ENCODE data around the gene NDUFS4. TPM values are rescaled to one million over a fixed set of nuclear protein-coding genes. Genes with fewer than 3 reads are reported as not detected.

NDUFS4 gene
- total and polyA plus RNA-seq, 7 donors: 106 to 179 (median 136) TPM

- DNase-seq: no peak
- H3K27me3 ChIP-seq: no peaks in the 10 kb centered on the region
- no peak for TF ChIP-seq POLR2AphosphoS5 (IDR thresholded peaks at IDR 0.05)
- TF ChIP-seq EP300 (IDR thresholded peaks at IDR 0.05): no peak
- TF ChIP-seq POLR2A (IDR thresholded peaks at IDR 0.05): no peak
- no peak for TF ChIP-seq CTCF (IDR thresholded peaks at IDR 0.05)
- 94 to 95% methylated on average over 3 of the region's 3 CpGs for WGBS, 2 donors
- no peaks in the 10 kb centered on the region for H3K4me1 ChIP-seq
- no peaks in the 10 kb centered on the region for H3K36me3 ChIP-seq
- intact Hi-C loops (cut with DNase I): no loop called here
- no peaks in the 10 kb centered on the region for H3K9me3 ChIP-seq
- no peak overlapping the region for H3K4me3 ChIP-seq
- H3K27ac ChIP-seq: no peak overlapping the region
These were observed 111.0 kb downstream of the NDUFS4 start for GRCh38 chr5:53671447-53671846.

- Histone ChIP-seq H3K27me3 (no peaks in the 10 kb centered on the region), H3K9me3 (no peaks in the 10 kb centered on the region), H3K4me1 (no peaks in the 10 kb centered on the region), H3K4me3 (no peak overlapping the region), H3K27ac (no peak overlapping the region), H3K36me3 (no peaks in the 10 kb centered on the region)
- intact Hi-C loops (cut with DNase I): no loop called here
- no peak for DNase-seq
- 26 to 66% methylated on average over 1 of the region's 1 CpG for WGBS, 2 donors
- no peak for TF ChIP-seq POLR2A (IDR thresholded peaks at IDR 0.05)
These were observed 113.7 kb downstream of the NDUFS4 start for GRCh38 chr5:53674121-53674520.

GRCh38 chr5:53677632-53678031 is 117.2 kb downstream of the NDUFS4 start:
- H3K4me1 ChIP-seq: no peaks in the 10 kb centered on the region
- no peak overlapping the region for H3K27ac ChIP-seq
- H3K9me3 ChIP-seq: no peaks in the 10 kb centered on the region
- DNase-seq: no peak
- TF ChIP-seq POLR2AphosphoS5 (IDR thresholded peaks at IDR 0.05) (no peak), CTCF (IDR thresholded peaks at IDR 0.05) (no peak), EP300 (IDR thresholded peaks at IDR 0.05) (no peak), POLR2A (IDR thresholded peaks at IDR 0.05) (no peak)
- no peak overlapping the region for H3K4me3 ChIP-seq
- 91% methylated on average over 3 of the region's 3 CpGs for WGBS, 2 donors
- H3K27me3 ChIP-seq: no peaks in the 10 kb centered on the region
- H3K36me3 ChIP-seq: no peaks in the 10 kb centered on the region
- intact Hi-C loops (cut with DNase I): no loop called here

GRCh38 chr5:53678981-53679660 is 118.7 kb downstream of the NDUFS4 start:
- DNase-seq: no peak
- TF ChIP-seq POLR2AphosphoS5 (IDR thresholded peaks at IDR 0.05): no peak
- no peak for TF ChIP-seq EP300 (IDR thresholded peaks at IDR 0.05)
- Histone ChIP-seq H3K36me3 (peaks cover 0 to 15% (median 6%) of the 10 kb centered on the region in 4 donors), H3K4me1 (no peaks in the 10 kb centered on the region), H3K27ac (no peak overlapping the region), H3K9me3 (no peaks in the 10 kb centered on the region), H3K27me3 (no peaks in the 10 kb centered on the region), H3K4me3 (no peak overlapping the region)
- WGBS, 2 donors: 84 to 89% methylated on average over 3 of the region's 3 CpGs
- intact Hi-C loops (cut with DNase I): no loop called here

- H3K4me3 ChIP-seq: no peak overlapping the region
- no peak for DNase-seq
- WGBS, 2 donors: 98% methylated on average over 1 of the region's 1 CpG
- no peaks in the 10 kb centered on the region for H3K27me3 ChIP-seq
- H3K4me1 ChIP-seq: no peaks in the 10 kb centered on the region
- no peak overlapping the region for H3K27ac ChIP-seq
- no peaks in the 10 kb centered on the region for H3K9me3 ChIP-seq
- H3K36me3 ChIP-seq: peaks cover 0 to 23% (median 7%) of the 10 kb centered on the region in 4 donors
- TF ChIP-seq POLR2A (IDR thresholded peaks at IDR 0.05): no peak
- no peak for TF ChIP-seq EP300 (IDR thresholded peaks at IDR 0.05)
- no peak for TF ChIP-seq CTCF (IDR thresholded peaks at IDR 0.05)
- TF ChIP-seq POLR2AphosphoS5 (IDR thresholded peaks at IDR 0.05): no peak
- intact Hi-C loops (cut with DNase I): no loop called here
These were observed 120.6 kb downstream of the NDUFS4 start for GRCh38 chr5:53681079-53681478.

GRCh38 chr5:53691014-53691413 is 130.6 kb downstream of the NDUFS4 start:
- Histone ChIP-seq H3K36me3 (no peaks in the 10 kb centered on the region), H3K27ac (no peak overlapping the region), H3K9me3 (peaks cover 2 to 23% (median 12%) of the 10 kb centered on the region in 4 donors), H3K4me1 (no peaks in the 10 kb centered on the region), H3K4me3 (no peak overlapping the region), H3K27me3 (no peaks in the 10 kb centered on the region)
- DNase-seq: no peak
- intact Hi-C loops (cut with DNase I): no loop called here
- TF ChIP-seq POLR2AphosphoS5 (IDR thresholded peaks at IDR 0.05) (no peak), CTCF (IDR thresholded peaks at IDR 0.05) (no peak), POLR2A (IDR thresholded peaks at IDR 0.05) (no peak), EP300 (IDR thresholded peaks at IDR 0.05) (no peak)

All from sigmoid colon (tissue), 7 donors.